ENCODE measurements around the gene INVS.
"Not testable (repeated sequence)": the region's sequence is repeated elsewhere in the genome, so short reads cannot be mapped to it uniquely, and the experiment has no call there.

INVS gene

DNA sequence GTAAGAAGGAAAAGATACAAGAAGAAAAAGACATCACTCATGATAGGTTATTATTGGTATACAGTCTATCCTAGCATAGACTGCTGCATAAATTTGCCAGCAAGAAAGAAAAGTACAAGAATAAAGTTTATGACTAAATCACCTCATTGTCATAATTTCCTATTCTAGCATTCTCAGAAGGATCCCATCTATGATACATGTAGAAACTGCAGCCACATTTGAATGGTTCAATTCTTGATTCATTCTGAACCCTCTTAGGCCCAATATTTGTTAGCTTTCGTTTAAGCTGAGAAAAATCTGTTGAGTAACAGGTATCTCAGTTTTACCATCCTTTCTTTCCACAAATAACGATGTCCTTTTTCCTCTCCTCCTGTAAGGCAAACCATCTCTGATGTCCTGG, 21.2 kb downstream of the INVS start:
- no peak for DNase-seq (ENCODE audit: low spot score)

DNA sequence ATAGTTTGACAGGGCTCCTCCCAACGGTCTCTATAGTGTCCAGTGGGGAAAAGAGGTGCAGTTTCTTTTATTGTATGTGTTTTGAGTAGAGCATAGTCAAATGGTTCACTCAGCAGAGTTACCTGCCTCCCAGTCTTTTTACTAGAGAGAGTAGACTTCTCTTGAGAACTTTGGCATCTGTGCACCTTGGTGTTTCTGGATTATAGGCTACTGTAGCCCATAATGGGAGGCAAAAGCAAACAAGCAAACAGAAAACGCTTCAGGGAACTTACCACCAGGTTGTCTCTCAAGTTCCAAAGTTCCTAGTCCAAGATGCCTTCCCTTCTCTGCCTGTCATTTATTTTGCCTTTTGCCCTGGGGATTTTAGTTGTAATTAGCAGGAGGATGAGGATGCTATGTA, 26.2 kb downstream of the INVS start:
- DNase-seq (ENCODE audit: low spot score), result no peak

DNA sequence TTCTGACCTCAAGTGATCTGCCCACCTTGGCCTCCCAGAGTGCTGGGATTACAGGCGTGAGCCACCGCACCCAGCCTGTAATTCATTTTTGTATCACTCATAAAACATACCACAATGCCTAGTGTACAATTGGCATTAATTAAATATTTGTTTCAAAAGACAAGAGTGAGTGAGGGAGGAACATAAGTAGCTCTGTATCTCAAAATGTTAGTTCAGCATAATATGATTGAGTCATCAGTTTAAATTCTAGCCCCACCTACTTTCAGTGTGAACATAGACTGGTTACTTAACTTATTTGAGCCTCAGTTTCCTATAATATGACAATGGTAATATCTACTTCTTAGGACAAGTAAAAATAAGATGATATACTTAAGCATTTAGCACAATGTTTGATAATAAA, 26.9 kb downstream of the INVS start:
- DNase-seq (ENCODE audit: low spot score), result no peak

DNA sequence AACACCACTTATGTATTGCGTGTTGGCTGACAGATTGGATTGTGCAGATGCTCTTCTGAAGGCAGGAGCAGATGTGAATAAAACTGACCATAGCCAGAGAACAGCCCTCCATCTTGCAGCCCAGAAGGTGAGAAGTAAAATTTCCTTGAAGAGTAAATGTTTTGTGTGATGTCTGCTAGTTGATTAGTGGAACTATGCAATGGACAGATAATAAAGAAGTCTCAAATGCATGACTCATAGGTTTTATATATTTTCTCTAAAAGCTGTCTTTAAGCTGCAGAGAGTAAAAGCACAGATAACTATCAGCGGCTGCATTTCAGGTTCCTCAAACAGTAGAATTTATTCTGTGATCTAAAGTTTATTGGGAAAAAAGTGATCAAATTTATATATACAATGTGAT, 27.4 kb downstream of the INVS start:
- no peak for DNase-seq (ENCODE audit: low spot score)

- no peak for DNase-seq (ENCODE audit: low spot score)
These were observed 30.7 kb downstream of the INVS start for GRCh38 chr9:100129772-100130171.

DNA sequence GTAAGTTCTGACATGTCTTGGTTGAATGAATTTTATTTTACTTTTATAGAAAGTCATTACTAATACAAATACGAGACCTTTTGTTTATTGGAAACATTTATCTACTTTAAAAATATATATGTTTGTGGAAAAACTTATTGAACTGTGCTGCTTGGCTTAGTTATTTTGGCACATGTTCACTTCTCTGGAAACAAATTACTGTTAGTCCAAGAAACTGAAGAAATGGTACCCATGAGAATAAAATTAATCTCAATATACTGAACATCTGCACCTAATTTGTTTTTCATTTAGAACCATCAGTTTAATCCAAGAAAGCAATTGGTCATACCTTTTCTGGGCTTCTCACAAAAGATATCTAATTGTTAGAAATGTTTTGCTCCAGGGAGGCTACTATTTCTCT, 32.2 kb downstream of the INVS start:
- DNase-seq (ENCODE audit: low spot score), result no peak

- DNase-seq (ENCODE audit: low spot score), result no peak
These were observed 32.9 kb downstream of the INVS start for GRCh38 chr9:100131875-100132430.

GRCh38 chr9:100134731-100135130, 35.7 kb downstream of the INVS start:
- no peak for DNase-seq (ENCODE audit: low spot score)

- not testable (repeated sequence) for DNase-seq (ENCODE audit: low spot score)
These were observed 37.8 kb downstream of the INVS start for GRCh38 chr9:100136799-100137198.

- not testable (repeated sequence) for DNase-seq (ENCODE audit: low spot score)
These were observed 41.3 kb downstream of the INVS start for GRCh38 chr9:100140303-100140702.

GRCh38 chr9:100141862-100142261, 42.8 kb downstream of the INVS start:
- not testable (repeated sequence) for DNase-seq (ENCODE audit: low spot score)

DNA sequence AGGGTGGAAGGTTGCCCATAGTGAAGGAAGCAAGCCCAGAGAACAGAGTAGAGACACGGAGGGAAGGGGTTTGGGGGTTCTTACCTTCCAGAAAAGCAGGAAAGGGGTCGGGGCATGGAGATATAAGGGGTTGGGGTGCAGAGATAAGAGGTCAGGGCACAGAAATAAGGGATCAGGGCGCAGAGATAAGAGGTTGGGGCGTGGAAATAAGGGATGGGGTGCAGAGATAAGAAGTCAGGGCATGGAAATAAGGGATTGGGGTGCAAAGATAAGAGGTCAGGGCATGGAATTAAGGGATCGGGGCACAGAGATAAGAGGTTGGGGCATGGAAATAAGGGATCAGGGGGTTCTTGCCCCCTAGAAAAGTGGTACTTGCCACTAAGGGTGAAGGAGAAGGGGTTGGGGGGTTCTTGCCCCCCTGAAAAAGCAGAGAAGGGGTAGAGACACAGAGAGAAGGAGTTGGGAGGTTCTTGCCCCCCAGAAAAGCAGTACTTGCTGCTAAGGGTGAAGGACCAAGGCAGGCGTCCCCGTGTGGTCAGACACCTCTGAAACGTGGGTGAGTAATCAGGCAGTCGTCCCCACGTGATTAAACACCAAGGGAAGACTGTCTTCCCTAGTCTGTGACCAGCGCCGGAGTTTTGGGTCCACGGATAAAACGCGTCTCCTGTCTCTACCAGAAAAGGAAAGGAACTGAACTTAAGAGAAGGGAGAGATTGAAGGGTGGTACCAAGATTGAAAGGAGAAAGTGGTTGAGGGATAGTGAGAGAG, 46.3 kb downstream of the INVS start:
- not testable (repeated sequence) for DNase-seq (ENCODE audit: low spot score)

DNA sequence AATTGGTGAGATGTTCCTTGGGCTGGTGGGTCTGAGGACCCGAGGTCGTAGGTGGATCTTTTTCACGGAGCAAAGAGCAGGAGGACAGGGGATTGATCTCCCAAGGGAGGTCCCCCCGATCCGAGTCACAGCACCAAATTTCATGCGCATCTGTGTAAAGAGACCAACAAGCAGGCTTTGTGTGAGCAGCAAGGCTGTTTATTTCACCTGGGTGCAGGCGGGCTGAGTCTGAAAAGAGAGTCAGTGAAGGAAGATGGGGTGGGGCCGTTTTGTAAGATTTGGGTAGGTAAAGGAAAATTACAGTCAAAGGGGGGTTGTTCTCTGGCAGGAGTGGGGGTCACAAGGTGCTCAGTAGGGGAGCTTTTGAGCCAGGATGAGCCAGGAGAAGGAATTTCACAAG, 46.9 kb downstream of the INVS start:
- DNase-seq (ENCODE audit: low spot score), result not testable (repeated sequence)

GRCh38 chr9:100150214-100150613, 51.2 kb downstream of the INVS start:
- DNase-seq (ENCODE audit: low spot score), result no peak

DNA sequence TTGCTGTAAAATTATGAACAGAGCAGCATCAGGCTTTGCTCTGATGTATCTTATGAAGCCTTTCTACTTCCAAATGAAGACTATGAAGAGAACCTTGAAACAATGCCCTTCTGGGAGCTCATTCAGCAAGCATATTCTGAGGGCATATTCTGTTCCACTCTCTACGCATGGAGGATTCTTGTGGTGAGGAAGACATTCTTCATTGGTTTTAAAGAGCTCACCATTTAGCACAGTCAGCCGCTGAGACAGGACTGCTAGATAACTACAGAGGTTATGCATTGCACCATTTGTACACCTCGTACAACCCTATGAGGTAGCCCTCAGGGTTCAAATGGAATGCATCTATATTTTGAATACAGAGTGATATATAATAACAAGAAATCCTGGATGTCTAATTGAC, 61.0 kb downstream of the INVS start:
- DNase-seq (ENCODE audit: low spot score), result no peak

DNA sequence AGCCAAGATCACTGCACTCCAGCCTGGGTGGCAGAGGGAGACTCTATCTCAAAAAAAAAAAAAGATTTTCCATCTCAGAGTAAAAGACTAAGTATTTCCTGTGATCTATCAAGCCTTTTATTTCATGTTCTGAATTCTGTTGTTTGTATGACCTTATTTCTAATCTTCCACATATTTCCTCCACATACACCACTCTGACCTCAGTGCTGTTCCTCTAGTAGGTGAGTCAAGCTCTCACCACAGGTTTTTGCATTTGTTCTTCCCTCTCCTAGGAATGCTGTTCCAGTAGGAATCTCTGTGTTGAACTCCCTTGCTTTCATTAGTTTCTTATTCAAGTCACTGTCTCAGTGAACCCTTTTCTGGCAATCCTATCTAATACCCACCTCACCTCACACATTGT, 68.1 kb downstream of the INVS start:
- DNase-seq (ENCODE audit: low spot score), result no peak

DNA sequence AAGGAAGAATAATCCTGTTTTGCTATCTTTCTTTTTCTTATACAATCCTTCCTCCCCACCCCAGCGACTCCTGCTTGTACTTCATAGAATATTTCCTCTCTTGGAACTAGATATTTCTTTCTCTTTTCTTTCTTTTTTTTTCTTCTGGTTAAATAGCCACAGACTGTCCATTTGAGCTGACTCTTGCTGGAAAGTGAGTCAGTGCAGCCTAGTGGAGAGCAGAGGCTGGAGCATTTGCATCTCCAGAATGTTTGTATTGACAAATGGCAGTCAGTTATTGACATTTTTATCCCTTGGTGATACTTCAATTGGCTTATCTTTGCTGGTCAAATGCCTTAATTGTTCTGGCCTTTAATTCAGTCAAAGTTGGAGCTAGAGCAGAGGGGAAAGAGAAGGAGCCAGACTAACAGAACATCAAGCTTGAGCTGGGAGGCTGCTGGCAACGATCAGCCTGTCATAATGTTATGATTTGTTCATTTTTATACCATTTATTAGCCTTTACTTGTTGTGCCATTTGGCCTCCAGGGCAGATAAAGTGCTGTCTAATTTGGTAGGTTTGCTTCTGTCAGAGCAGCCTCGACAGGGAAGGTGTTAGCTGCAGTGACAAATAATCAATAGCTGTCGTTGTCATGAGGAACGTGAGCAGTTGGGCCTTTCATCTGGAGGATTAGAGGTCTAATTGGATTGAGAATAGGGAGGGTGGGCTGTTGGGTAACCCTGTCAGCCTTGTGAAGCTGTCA, 69.0 kb downstream of the INVS start:
- no peak for DNase-seq (ENCODE audit: low spot score)

GRCh38 chr9:100170085-100170484, 71.0 kb downstream of the INVS start:
- no peak for DNase-seq (ENCODE audit: low spot score)

DNA sequence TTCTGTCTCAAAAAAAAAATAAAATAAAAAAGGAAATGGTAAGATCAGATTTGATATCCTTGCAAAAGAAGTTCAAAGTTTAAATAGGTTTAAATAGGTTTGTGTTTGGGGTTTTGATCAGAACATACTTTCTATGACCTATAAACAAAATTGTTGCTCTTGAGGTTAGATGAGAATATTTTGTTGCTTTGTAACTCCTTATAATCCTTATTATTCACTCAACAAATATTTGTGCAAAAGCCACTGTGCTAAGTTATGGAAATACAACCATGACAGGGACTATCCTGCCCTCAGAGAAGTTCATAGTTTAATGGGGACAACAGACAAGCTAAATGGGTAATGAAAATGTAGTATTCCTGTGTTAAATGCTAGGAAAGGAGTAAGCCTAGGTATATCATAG, 71.5 kb downstream of the INVS start:
- DNase-seq (ENCODE audit: low spot score), result no peak

DNA sequence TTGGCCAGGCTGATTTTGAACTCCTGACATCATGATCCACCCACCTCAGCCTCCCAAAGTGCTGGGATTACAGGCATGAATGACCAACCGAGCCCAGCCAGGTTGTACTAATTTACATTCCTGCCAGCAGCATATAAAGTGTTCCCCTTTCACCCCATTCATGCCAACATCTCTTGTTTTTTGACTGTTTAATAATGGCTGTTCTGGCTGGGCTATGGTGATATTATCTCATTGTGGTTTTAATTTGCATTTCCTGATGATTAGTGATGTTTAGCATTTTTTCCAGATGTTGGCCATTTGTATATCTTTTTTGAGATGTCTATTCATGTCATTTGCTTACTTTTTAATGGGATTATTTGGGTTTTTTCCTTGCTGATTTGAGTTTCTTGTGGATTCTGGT, 87.3 kb downstream of the INVS start:
- no peak for DNase-seq (ENCODE audit: low spot score)

DNA sequence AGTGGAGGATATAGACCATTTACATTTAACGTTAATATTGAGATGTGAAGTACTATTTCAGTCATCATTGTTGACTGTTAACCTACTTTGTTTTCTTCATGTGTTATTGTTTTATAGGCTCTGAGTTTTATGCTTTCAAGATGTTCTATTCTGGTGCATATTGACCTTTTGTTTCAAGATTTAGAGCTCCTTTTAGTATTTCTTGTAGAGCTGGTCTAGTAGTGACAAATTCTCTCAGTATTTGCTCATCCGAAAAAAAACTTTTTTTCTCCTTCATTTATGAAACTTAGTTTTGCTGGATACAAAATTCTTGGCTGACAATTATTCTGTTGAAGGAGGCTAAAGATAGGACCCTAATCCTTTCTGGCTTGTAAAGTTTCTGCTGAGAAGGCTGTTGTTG, 91.3 kb downstream of the INVS start:
- DNase-seq (ENCODE audit: low spot score), result no peak

DNA sequence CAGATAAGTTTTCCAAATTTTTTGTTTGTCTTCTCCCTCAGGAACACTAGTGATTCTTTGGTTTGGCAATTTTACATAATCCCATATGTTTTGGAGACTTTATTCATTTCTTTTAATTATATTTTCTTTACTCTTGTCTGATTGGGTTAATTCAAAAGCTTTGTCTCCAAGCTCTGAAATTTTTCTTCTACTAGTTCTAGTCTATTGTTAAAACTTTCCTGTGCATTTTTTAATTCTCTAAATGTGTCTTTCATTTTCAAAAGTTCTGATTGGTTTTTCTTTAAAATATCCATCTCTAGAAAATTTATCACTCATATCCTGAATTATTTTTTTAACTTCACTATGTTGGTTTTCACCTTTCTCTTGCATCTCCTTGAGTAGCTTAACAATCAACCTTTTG, 92.2 kb downstream of the INVS start:
- no peak for DNase-seq (ENCODE audit: low spot score)

DNA sequence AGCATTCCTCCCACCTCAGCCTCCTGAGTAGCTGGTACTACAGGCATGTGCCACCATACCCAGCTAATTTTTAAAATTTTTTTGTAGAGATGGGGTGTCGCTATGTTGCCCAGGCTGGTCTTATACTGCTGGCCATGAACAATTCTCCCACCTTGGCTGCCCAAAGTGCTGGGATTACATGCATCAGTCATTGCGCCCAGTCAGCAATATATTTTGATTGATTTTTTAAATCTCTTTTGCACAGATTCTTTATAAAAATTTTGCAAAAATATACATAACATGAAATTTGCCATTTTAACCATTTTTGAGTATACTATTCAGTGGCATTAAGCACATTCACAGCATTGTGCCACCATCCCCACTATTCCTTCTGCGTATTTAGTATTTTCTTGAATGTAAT, 94.0 kb downstream of the INVS start:
- DNase-seq (ENCODE audit: low spot score), result no peak
